A673 (cell line): ENCODE data around the gene C3orf38. TPM values are rescaled to one million over a fixed set of nuclear protein-coding genes. Genes with fewer than 3 reads are reported as not detected.

ENCODE experiments used
- BruUV-seq: library from RNA; stranded (reverse); fragments of 400-500 nt; replicated peaks from 2 replicates; lab custom pipeline; 2021; lab: Mats Ljungman, UMichigan
- CTCF ChIA-PET: fragments of 300-600 bp; sonication (Branson Sonifier 250); formaldehyde crosslinking; loops from one replicate; lab custom pipeline; 2022; ENCODE audit warnings: antibody characterized with exemption; lab: Charles Lee
- POLR2A ChIA-PET: fragments of 300-600 bp; sonication (Branson Sonifier 250); formaldehyde crosslinking; loops from one replicate; lab custom pipeline; 2022; ENCODE audit warnings: antibody characterized with exemption; ENCODE audit not compliant: low non-redundant PET; lab: Charles Lee
- DNase-seq: peaks from one replicate; pipeline ENCODE4 v3.0.0-alpha.2; 2015; ENCODE audit warnings: low spot score
- H3K27ac ChIP-seq: fragments of 200-600 bp; sonication (generic); 2 replicates; pipeline ENCODE4 v1.5.1; 2016; ENCODE audit warnings: mixed run types, low read depth, mild to moderate bottlenecking, mixed read lengths, antibody characterized with exemption, low read length; ENCODE audit not compliant: poor library complexity, severe bottlenecking
- H3K27me3 ChIP-seq: fragments of 200-600 bp; sonication (generic); replicated peaks from 2 replicates; pipeline ENCODE4 v1.6.1; 2017; ENCODE audit warnings: mixed run types, low read depth, mild to moderate bottlenecking, mixed read lengths, antibody characterized with exemption, low read length; ENCODE audit not compliant: insufficient read depth, poor library complexity
- H3K36me3 ChIP-seq: fragments of 200-600 bp; sonication (generic); 2 replicates; pipeline ENCODE4 v1.6.1; 2016; ENCODE audit warnings: mixed run types, mild to moderate bottlenecking, mixed read lengths, antibody characterized with exemption, low read length; ENCODE audit not compliant: insufficient read depth, poor library complexity, severe bottlenecking
- H3K4me1 ChIP-seq: fragments of 200-600 bp; sonication (generic); 2 replicates; pipeline ENCODE4 v1.6.1; 2017; ENCODE audit warnings: mixed run types, mild to moderate bottlenecking, mixed read lengths, antibody characterized with exemption, low read length; ENCODE audit not compliant: insufficient read depth, poor library complexity, severe bottlenecking
- H3K4me3 ChIP-seq: fragments of 200-600 bp; sonication (generic); 2 replicates; pipeline ENCODE4 v1.5.1; 2016; ENCODE audit warnings: low read depth, mixed run types, mild to moderate bottlenecking, mixed read lengths, low read length; ENCODE audit not compliant: poor library complexity, severe bottlenecking
- H3K9me3 ChIP-seq: fragments of 200-600 bp; sonication (generic); 2 replicates; pipeline ENCODE4 v1.6.1; 2016; ENCODE audit warnings: mixed run types, low read depth, mild to moderate bottlenecking, mixed read lengths, antibody characterized with exemption, low read length; ENCODE audit not compliant: poor library complexity, severe bottlenecking
- CTCF ChIP-seq: fragments of 300-800, 200-600 bp; sonication (generic); conservative IDR thresholded peaks from 2 replicates; pipeline ENCODE4 v1.5.1; 2017; ENCODE audit warnings: low read depth, mild to moderate bottlenecking, antibody characterized with exemption, low read length, moderate library complexity, mixed read lengths
- EZH2 ChIP-seq: fragments of 200-600 bp; sonication (generic); IDR thresholded peaks from 2 replicates; pipeline ENCODE4 v1.6.1; 2017; ENCODE audit warnings: borderline replicate concordance, low read depth, mild to moderate bottlenecking, mixed read lengths, antibody characterized with exemption, low read length; ENCODE audit not compliant: poor library complexity, severe bottlenecking
- intact Hi-C: fragments of 100-400 bp; cut with micrococcal nuclease; formaldehyde crosslinking; loops from one replicate; pipeline ENCODE4 v1.10.0; 2022; ENCODE audit not compliant: unreplicated experiment
- total RNA-seq: library from RNA; stranded (reverse); gene quantifications from 2 replicates; pipeline ENCODE4 v1.2.3, GENCODE V29; 2021

Gene C3orf38
- total RNA-seq, 1 experiment from 2014 or later: 36.4 TPM

GRCh38 chr3:88203642-88204055 is 53.9 kb downstream of the C3orf38 start:
- DNase-seq: peak; percentile 87
- TF ChIP-seq CTCF: peak; percentile 91
- no peak for TF ChIP-seq EZH2
- no peaks in the 10 kb centered on the region for H3K36me3 ChIP-seq
- CTCF ChIA-PET: no interaction called here
- no peaks in the 10 kb centered on the region for H3K9me3 ChIP-seq
- BruUV-seq: no TSS peak
- intact Hi-C loops: loop anchor here (1.0 to 5.0 kb wide), 5 partner anchors 499 to 1979 kb away; partner anchors contain the start of gene EPHA3
- H3K27ac ChIP-seq: no peak overlapping the region
- peaks cover 12% of the 10 kb centered on the region for H3K4me1 ChIP-seq
- H3K27me3 ChIP-seq: no peaks in the 10 kb centered on the region
- POLR2A ChIA-PET: no interaction called here
- no peak overlapping the region for H3K4me3 ChIP-seq

Other genes with a start within 250 kb of the C3orf38 start
- 113 and 120 TPM in 2 replicates for gene CGGBP1, start 91.0 kb upstream of the C3orf38 start, total RNA-seq
- 21.9 and 25.0 TPM in 2 replicates for gene ZNF654, start 90.7 kb upstream of the C3orf38 start, total RNA-seq